HG02981 (cell line): ENCODE data around the gene SFT2D1.
"Not testable (repeated sequence)": the region's sequence is repeated elsewhere in the genome, so short reads cannot be mapped to it uniquely, and the experiment has no call there.

Experiments
- ATAC-seq: cut with Tn5 transposase; IDR thresholded peaks from one replicate; pipeline ENCODE4 v1.9.1; 2021; ENCODE audit warnings: mild to moderate bottlenecking, moderate library complexity; ENCODE audit not compliant: unreplicated experiment

The SFT2D1 gene

GRCh38 chr6:166364456-166364855 is 22.1 kb upstream of the SFT2D1 start:
- ATAC-seq, result no peak

- ATAC-seq, result not testable (repeated sequence)
These were observed 20.1 kb upstream of the SFT2D1 start for GRCh38 chr6:166362427-166362826.

- no peak for ATAC-seq
These were observed 18.7 kb upstream of the SFT2D1 start for GRCh38 chr6:166361077-166361429.

GRCh38 chr6:166360243-166361076 is 18.1 kb upstream of the SFT2D1 start:
- ATAC-seq, result no peak

GRCh38 chr6:166355552-166355951 is 13.2 kb upstream of the SFT2D1 start:
- ATAC-seq, result no peak

- ATAC-seq, result no peak
These were observed 12.6 kb upstream of the SFT2D1 start for GRCh38 chr6:166354965-166355364.

- ATAC-seq, result no peak
These were observed 11.8 kb upstream of the SFT2D1 start for GRCh38 chr6:166354143-166354542.

- ATAC-seq, result no peak
These were observed 11.2 kb upstream of the SFT2D1 start for GRCh38 chr6:166353507-166353906.

- ATAC-seq, result no peak
These were observed 10.6 kb upstream of the SFT2D1 start for GRCh38 chr6:166352923-166353322.

GRCh38 chr6:166351715-166352285 is 9.5 kb upstream of the SFT2D1 start:
- ATAC-seq, result peak; percentile 97

- no peak for ATAC-seq
These were observed 6.1 kb upstream of the SFT2D1 start for GRCh38 chr6:166348305-166348949.

GRCh38 chr6:166346965-166347364 is 4.6 kb upstream of the SFT2D1 start:
- no peak for ATAC-seq

- no peak for ATAC-seq
These were observed 4.1 kb upstream of the SFT2D1 start for GRCh38 chr6:166346449-166346848.

- ATAC-seq, result not testable (repeated sequence)
These were observed 3.3 kb upstream of the SFT2D1 start for GRCh38 chr6:166345672-166346071.

GRCh38 chr6:166344921-166345320 is 2.6 kb upstream of the SFT2D1 start:
- not testable (repeated sequence) for ATAC-seq

GRCh38 chr6:166344240-166344639 is 1.9 kb upstream of the SFT2D1 start:
- no peak for ATAC-seq

- ATAC-seq, result peak; percentile 31
These were observed 774 bp upstream of the SFT2D1 start for GRCh38 chr6:166343150-166343487.

GRCh38 chr6:166341977-166342348 is 382 bp downstream of the SFT2D1 start:
- ATAC-seq, result no peak

- ATAC-seq, result no peak
These were observed 881 bp downstream of the SFT2D1 start for GRCh38 chr6:166341464-166341863.

GRCh38 chr6:166338854-166339253 is 3.5 kb downstream of the SFT2D1 start:
- no peak for ATAC-seq

- no peak for ATAC-seq
These were observed 5.5 kb downstream of the SFT2D1 start for GRCh38 chr6:166336847-166337246.
